GM12878 (cell line): ENCODE data around the gene PTPRQ.

Experiments used
- CBX5 ChIP-seq: sonication (generic); IDR thresholded peaks from 2 replicates; pipeline ENCODE4 v1.6.1; 2016; ENCODE audit warnings: low read depth, moderate library complexity, mild to moderate bottlenecking, inconsistent platforms
- CTCF ChIP-seq, 3 experiments: IDR thresholded peaks in 2 of 3; conservative IDR thresholded peaks in 1 of 3; 2 replicates each; pipeline ENCODE4 v1.5.1; 2011; ENCODE audit warnings: low read depth in 3 of 3, low read length in 3 of 3, mild to moderate bottlenecking in 3 of 3, control low read depth in 2 of 3, moderate library complexity in 2 of 3, inconsistent platforms in 1 of 3, mixed read lengths in 1 of 3; ENCODE audit not compliant: control insufficient read depth in 2 of 3, insufficient read depth in 1 of 3; ENCODE audit errors: extremely low read depth in 1 of 3
- EP300 ChIP-seq, 2 experiments: fragments of 150-350 bp in 1 of 2; IDR thresholded peaks; 2 replicates each; pipeline ENCODE4 v1.6.1; 2011 to 2012; ENCODE audit warnings: low read depth in 2 of 2, low read length in 2 of 2, borderline replicate concordance in 1 of 2, improper control_type of control experiment in 1 of 2, inconsistent platforms in 1 of 2; ENCODE audit not compliant: control insufficient read depth in 1 of 2
- GABPA ChIP-seq: IDR thresholded peaks from 2 replicates; pipeline ENCODE4 v1.6.1; 2014; ENCODE audit warnings: antibody characterized with exemption, low read depth, mild to moderate bottlenecking, inconsistent platforms
- NFYB ChIP-seq: IDR thresholded peaks from 2 replicates; pipeline ENCODE4 v1.6.1; 2011; ENCODE audit warnings: low read depth, mild to moderate bottlenecking, low read length, improper control_type of control experiment, moderate library complexity; ENCODE audit not compliant: insufficient read depth
- POLR2AphosphoS5 ChIP-seq: IDR thresholded peaks from 2 replicates; pipeline ENCODE4 v1.6.1; 2011; ENCODE audit warnings: mild to moderate bottlenecking, low read length, inconsistent platforms
- RAD21 ChIP-seq: IDR thresholded peaks from 2 replicates; pipeline ENCODE4 v1.6.1; 2011; ENCODE audit warnings: mild to moderate bottlenecking, low read depth, low read length, moderate library complexity; ENCODE audit not compliant: insufficient read depth
- RFX5 ChIP-seq: IDR thresholded peaks from 2 replicates; pipeline ENCODE4 v1.6.1; 2011; ENCODE audit warnings: low read depth, low read length, improper control_type of control experiment
- TCF7 ChIP-seq: IDR thresholded peaks from 2 replicates; pipeline ENCODE4 v1.6.1; 2014; ENCODE audit warnings: antibody characterized with exemption, borderline replicate concordance

DNA sequence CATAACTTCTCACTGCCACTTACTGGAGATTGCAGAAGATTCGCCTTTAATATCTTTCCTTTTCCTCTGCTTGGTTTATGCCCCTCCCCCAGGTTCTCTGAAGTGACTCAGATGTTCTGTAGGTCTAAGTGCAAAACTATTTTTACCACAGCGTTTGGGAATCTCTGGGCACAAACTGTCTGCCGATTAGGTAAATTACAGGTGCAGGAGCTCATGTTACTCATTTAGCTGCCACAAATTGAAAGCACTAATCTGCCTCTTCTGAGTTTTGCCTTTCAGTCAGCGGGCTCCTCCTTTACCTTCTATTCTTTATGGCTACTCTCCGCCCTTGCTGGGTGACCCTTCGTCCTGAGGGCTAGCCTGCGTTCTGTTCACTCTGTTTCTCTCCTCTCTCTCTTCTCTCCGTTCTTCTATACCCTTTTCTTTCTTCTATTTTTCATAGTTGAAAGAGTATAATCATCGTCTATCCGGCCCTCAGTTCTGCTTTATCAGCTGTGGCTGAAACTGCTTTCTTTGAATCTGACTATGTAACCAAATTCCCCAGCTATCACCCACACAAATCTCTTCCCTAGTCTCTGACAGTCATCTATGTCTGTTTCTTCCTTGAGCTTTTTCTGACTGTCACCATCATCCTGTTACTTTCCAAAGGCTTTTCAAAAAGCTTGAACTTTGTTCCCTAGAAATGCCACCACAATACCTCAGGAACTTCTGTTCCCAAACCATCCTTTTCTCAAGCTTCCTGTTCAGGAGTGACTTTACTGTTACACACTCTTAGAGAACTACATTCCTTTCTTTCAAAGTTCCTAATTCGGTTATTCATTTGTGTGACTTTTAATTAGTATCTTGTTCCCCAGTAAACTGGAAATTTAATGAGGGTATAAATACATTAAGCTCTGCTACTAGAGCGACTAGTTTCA is 259.1 kb downstream of the PTPRQ start:
- TF ChIP-seq NFYB, result no peak
- TF ChIP-seq CTCF (IDR thresholded peaks at IDR 0.05 in 2 of 3, conservative IDR thresholded peaks at IDR 0.05 in 1 of 3; ENCODE audit: control insufficient read depth in 2 of 3, extremely low read depth in 1 of 3, insufficient read depth in 1 of 3, low read depth in 3 of 3, low read length in 3 of 3), result no peak
- no peak for TF ChIP-seq POLR2AphosphoS5
- TF ChIP-seq CBX5, result peak; percentile 84; the same call in 1 of the 2 replicates
- no peak for TF ChIP-seq GABPA
- no peak for TF ChIP-seq RAD21
- TF ChIP-seq RFX5, result no peak
- no peak for TF ChIP-seq TCF7
- no peak for TF ChIP-seq EP300 (IDR thresholded peaks at IDR 0.05; ENCODE audit: borderline replicate concordance in 1 of 2, control insufficient read depth in 1 of 2, low read depth in 2 of 2, low read length in 2 of 2)
